ENCODE measurements around the gene TMPRSS3.

TMPRSS3 gene

GRCh38 chr21:42373908-42374455 is 21.9 kb downstream of the TMPRSS3 start:
- no peak for DNase-seq (ENCODE audit: low read depth in 3 of 3)

DNA sequence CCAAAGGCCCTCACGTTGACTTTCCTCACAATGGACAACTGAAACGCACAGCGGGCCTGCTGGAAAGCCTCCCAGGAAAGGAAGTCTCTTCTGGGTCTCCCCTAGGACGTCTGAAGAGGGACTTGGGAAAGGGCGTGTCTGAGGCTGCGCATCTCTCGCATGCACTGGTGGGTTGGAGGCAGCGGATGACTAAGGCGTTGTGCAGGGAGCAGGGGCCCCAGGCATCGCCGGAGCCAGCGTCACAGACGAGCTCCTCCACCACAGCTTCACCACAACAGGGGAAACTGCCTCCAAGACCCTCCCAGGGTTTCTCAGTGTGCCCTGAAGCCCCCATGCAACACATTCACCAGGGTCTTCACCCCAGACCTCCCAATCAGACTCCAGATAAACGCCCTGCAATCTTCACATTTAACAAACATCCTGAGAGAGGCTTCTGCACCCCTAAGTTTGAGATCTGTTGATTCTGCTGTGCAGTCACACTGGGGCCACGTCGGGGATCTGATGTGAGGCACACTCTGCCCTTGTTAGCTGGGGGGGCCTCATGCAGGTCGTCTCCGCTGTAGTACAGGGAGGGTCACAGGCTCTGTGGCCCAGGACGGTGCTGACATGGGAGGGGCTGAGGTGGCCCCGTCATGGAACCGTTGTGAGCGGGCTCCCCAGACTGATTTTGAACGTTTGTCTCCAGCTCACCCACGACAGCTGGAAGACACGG is 22.5 kb downstream of the TMPRSS3 start:
- DNase-seq (ENCODE audit: low read depth in 3 of 3): peak in 1 of 3 experiments; percentile 38

DNA sequence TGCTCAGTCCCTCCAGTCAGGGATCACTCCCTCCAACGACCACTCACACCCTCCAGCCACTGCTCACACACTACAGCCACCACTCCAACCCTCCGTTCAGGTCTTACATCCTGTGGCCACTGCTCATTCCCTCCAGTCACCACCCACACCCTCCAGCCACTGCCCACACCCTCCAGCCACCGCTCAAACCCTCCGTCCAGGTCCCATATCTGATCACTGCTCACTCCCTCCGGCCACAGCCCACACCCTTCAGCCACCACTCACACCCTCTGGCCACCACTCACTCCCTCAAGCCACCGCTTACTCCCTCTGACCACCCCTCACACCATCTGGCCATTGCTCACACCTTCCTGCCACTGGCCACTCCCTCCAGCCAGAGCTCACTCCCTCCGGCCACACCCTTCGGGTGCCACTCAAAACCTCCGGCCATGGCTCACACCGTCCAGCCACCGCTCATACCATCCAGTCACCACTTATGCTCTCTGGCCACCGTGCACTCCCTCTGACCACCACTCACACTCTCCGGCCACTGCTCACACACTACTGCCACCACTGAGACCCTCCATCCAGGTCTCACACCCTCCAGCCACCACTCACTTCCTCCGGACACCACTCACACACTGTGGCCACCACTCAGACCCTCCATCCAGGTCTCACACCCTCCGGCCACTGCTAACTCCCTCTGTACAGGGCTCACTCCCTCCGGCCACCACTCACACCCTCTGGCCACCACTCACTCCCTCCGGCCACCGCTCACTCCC is 24.8 kb downstream of the TMPRSS3 start:
- no peak for DNase-seq (ENCODE audit: low read depth in 3 of 3)

GRCh38 chr21:42369821-42370220 is 26.0 kb downstream of the TMPRSS3 start:
- no peak for DNase-seq (ENCODE audit: low read depth in 3 of 3)

DNA sequence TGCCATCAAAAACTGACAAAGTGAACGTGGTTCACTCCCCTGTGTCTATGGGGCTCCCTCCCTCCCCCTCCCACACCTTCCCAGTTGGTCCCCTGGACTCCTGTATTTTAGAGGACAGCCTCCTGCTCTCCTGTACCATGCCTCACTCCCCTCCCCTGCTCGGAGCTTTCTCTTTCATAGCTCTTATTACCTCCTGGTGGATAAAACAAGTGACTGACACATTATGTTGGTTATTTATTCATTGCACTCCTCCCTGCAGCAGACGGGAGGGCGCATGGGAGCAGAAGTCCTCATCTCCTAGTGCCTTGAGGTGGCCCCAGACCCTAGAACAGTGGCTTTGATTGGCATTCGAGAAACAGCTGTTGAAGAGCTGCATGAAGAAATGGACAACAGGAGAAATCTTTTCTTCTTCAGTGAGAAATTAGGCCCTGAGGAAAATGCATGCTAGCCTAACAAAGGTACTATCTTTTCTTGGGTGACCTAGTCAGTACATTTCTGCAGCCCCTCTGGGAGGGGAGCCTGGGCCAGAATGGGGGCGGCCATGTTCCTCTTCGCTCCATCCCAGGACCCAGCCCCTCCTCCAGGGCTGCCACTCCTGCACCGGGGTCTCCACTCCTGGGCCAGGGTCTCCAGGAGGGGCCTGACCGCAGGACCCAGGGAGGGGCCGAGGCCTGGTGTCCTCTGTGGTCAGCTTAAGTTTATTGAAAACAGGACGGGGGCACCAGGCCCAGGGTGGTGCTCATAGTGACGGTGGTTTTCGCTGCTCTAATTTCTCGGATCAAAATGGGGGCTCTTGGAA is 28.3 kb downstream of the TMPRSS3 start:
- DNase-seq (ENCODE audit: low read depth in 3 of 3): no peak

DNA sequence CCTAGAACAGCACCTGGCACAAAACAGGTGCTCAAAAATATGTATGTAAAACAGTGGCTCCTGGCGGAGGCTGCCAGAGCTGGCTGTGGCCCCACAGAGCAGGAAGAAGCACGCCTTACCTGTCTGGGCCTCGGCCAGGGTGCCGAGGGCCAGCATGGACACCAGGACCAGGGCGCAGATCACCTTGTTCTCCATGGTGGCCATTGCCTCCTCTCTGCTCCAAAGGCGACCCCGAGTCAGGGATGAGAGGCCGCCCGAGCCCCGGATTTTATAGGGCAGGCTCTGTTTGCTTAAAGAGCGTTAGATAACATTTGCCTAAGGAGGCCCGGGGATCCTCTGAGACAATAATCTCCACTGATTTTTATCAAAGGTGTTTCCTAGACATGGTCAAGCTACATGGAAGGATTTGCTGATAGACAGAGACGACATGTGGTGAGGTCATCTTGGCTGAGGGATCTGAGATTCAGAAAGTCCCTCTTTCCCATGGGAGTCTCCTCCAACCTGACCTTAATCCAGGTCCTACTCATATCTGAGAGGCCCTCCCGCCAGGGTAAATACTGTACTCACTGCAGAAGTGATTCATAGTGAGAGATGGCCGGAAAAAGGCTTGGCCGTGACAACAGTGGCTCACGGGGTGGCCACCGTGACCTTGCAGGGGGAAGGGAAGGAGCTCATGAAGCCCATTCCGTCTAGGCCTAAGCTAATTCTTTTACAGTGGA is 29.4 kb downstream of the TMPRSS3 start, which contains the start of gene TFF1:
TFF1 (minus strand) TSS at position 244 of the 719 bp plus-strand sequence; CDS start at position 204, 40 bp downstream.
- no peak for DNase-seq (ENCODE audit: low read depth in 3 of 3)

GRCh38 chr21:42365770-42366169 is 30.1 kb downstream of the TMPRSS3 start:
- DNase-seq (ENCODE audit: low read depth in 3 of 3): no peak

DNA sequence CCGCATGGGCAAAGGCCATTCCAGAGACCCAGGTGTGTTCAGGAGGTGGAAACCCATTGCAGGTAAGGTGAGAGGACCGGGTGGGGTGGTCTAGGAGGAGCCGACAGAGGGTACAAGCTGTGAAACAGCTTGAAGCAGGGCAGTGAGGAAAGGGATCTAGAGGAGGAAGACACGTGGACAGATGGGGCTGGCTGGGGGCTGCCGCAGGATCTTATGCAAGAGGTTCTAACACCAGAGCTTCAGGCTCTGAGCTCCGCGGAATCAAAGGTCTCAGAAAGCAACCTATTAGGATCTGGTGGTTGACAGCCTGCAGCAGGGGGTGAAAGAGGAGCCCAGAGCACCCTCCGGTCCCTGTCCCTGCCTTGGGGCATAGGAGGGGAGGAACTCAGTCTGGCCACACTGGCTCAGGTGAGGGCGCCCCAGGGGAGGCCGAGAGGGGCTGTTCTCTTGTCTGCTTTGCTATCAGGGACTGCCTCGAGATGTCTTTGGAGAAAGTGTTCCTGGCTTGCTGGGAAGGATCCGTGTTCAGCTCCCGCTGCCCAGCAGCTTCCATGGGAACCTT is 31.5 kb downstream of the TMPRSS3 start:
- DNase-seq (ENCODE audit: low read depth in 3 of 3): no peak

DNA sequence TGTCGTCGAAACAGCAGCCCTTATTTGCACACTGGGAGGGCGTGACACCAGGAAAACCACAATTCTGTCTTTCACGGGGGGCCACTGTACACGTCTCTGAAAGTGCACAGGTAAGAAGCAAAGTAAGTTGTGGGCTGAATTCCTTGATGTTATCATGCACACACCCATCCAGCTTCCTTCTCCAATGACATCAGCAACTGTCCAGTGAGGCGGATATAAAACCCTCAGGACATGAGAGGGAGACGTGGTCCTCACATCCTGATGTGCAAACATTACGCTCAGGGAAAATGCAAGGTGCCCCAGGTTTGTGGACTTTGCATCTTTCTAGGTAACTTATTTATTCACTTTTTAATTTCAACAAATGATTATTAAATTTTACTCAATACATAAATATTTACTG is 32.5 kb downstream of the TMPRSS3 start:
- DNase-seq (ENCODE audit: low read depth in 3 of 3): no peak

GRCh38 chr21:42362700-42363099 is 33.2 kb downstream of the TMPRSS3 start:
- no peak for DNase-seq (ENCODE audit: low read depth in 3 of 3)

DNA sequence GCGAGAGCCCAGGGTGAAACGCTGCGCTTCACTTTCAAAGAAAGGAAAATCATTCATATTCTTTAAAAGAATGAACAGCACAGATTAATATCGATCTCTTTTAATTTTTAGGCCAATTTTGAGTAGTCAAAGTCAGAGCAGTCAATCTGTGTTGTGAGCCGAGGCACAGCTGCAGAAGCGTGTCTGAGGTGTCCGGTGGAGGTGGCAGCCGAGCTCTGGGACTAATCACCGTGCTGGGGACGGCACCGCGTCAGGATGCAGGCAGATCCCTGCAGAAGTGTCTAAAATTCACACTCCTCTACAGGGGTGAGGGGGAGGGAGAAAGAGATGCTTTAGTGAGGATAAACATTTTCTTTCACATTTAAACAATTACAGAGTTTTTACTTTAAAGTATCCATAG is 33.7 kb downstream of the TMPRSS3 start:
- DNase-seq (ENCODE audit: low read depth in 3 of 3): no peak

GRCh38 chr21:42361286-42361685 is 34.6 kb downstream of the TMPRSS3 start:
- no peak for DNase-seq (ENCODE audit: low read depth in 3 of 3)

GRCh38 chr21:42360317-42360716 is 35.5 kb downstream of the TMPRSS3 start:
- peak in 1 of 3 experiments; percentile 33 for DNase-seq (ENCODE audit: low read depth in 3 of 3)

DNA sequence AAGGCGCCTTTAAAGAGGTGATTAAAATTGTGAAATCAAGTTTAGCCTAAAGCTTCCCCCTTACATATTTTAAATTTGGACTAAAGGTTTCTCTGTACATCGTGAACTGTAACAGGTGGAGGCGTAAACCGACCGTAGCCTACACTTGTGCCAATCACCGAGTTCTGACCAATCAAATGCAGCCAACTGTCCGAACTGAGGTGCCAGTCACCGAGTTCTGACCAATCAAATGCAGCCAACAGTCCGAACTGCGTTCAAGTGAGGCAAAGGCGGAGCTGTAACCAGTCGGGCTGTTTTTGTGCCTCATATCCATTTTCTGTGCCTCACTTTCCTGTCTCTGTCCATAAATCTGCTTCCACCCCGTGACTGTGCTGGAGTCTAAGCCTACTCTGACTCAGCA is 36.9 kb downstream of the TMPRSS3 start:
- DNase-seq (ENCODE audit: low read depth in 3 of 3): no peak

GRCh38 chr21:42358261-42358660 is 37.6 kb downstream of the TMPRSS3 start:
- no peak for DNase-seq (ENCODE audit: low read depth in 3 of 3)

- no peak for DNase-seq (ENCODE audit: low read depth in 3 of 3)
These were observed 38.5 kb downstream of the TMPRSS3 start for GRCh38 chr21:42357307-42357706.

- DNase-seq (ENCODE audit: low read depth in 3 of 3): no peak
These were observed 39.2 kb downstream of the TMPRSS3 start for GRCh38 chr21:42356650-42357049.

- no peak for DNase-seq (ENCODE audit: low read depth in 3 of 3)
These were observed 39.8 kb downstream of the TMPRSS3 start for GRCh38 chr21:42356046-42356445.

DNA sequence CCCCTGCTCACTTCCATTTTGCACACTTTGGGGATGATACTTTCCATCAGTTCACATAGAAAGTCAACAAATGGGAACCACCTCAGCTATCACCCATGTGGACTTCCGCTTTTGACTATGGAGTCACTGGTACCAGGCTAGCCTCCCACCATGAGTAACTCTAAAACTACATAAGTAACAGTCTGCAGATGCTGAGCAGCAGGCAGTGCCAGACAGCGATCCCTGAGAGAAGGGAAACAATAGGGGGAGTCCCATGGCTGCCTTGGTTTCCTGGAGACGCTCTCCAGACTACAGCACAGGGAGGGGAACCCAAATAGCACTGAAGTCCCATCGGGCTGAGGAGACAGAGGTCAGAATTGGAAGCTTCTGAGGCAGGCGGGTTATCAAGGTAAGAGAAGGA is 42.2 kb downstream of the TMPRSS3 start:
- DNase-seq (ENCODE audit: low read depth in 3 of 3): no peak

- no peak for DNase-seq (ENCODE audit: low read depth in 3 of 3)
These were observed 43.3 kb downstream of the TMPRSS3 start for GRCh38 chr21:42352441-42353095.
